CD14-positive monocyte (primary cell): Measurements from ENCODE around the gene OMD. TPM values are rescaled to one million over a fixed set of nuclear protein-coding genes. Genes with fewer than 3 reads are reported as not detected.
A peak's percentile ranks its signal among the peaks of the same experiment; 100 is the strongest.
"Not testable (repeated sequence)": the region's sequence is repeated elsewhere in the genome, so short reads cannot be mapped to it uniquely, and the experiment has no call there.

ENCODE experiments used
- DNase-seq, 3 donors: peaks; one replicate each; pipeline ENCODE4 v3.0.0-alpha.2; 2011 to 2022
- H2AFZ ChIP-seq: 2 replicates; pipeline ENCODE4 v1.6.0; 2012; ENCODE audit warnings: mild to moderate bottlenecking, low read depth, low read length, inconsistent platforms; ENCODE audit not compliant: insufficient read depth, poor library complexity, severe bottlenecking
- H3K27ac ChIP-seq, 2 donors: 1 replicate in 1 of 2; 2 replicates in 1 of 2; pipeline ENCODE4 v1.5.1; 2012 to 2013; ENCODE audit warnings: low read length in 2 of 2, control low read depth in 1 of 2, inconsistent platforms in 1 of 2, low read depth in 1 of 2, mild to moderate bottlenecking in 1 of 2
- H3K27me3 ChIP-seq, 2 donors: one replicate each; pipeline versions ENCODE4 v1.6.0 to v1.6.1; 2011 to 2013; ENCODE audit warnings: low read length in 2 of 2; ENCODE audit not compliant: control insufficient read depth in 2 of 2, insufficient read depth in 2 of 2
- H3K36me3 ChIP-seq, 2 donors: replicated peaks in 1 of 2; 1 replicate in 1 of 2; 2 replicates in 1 of 2; pipeline versions ENCODE4 v1.5.1 to v1.6.1; 2012 to 2013; ENCODE audit warnings: low read length in 2 of 2, control low read depth in 1 of 2, inconsistent platforms in 1 of 2, mild to moderate bottlenecking in 1 of 2; ENCODE audit not compliant: insufficient read depth in 2 of 2, control insufficient read depth in 1 of 2
- H3K4me1 ChIP-seq, 2 donors: 1 replicate in 1 of 2; 2 replicates in 1 of 2; pipeline versions ENCODE4 v1.5.1 to v1.6.1; 2012 to 2013; ENCODE audit warnings: low read length in 2 of 2, control low read depth in 1 of 2, inconsistent platforms in 1 of 2, mild to moderate bottlenecking in 1 of 2, moderate library complexity in 1 of 2; ENCODE audit not compliant: insufficient read depth in 2 of 2, control insufficient read depth in 1 of 2
- H3K4me2 ChIP-seq: replicated peaks from 2 replicates; pipeline ENCODE3; 2012; ENCODE audit warnings: low read length, moderate library complexity, mild to moderate bottlenecking; ENCODE audit not compliant: poor library complexity, severe bottlenecking; ENCODE audit errors: extremely low read depth
- H3K4me3 ChIP-seq, 3 experiments: fragments of 200-600 bp in 1 of 3; sonication (generic) in 1 of 3; replicated peaks in 1 of 3; 1 replicate in 2 of 3; 2 replicates in 1 of 3; pipeline ENCODE4 v1.5.1; 2011 to 2013; ENCODE audit warnings: low read length in 3 of 3, mild to moderate bottlenecking in 3 of 3, control low read depth in 2 of 3, low read depth in 2 of 3, inconsistent platforms in 1 of 3, moderate library complexity in 1 of 3
- H3K79me2 ChIP-seq: 2 replicates; pipeline ENCODE4 v1.6.0; 2012; ENCODE audit warnings: mild to moderate bottlenecking, control low read depth, inconsistent platforms, low read length, moderate library complexity; ENCODE audit not compliant: insufficient read depth
- H3K9ac ChIP-seq: 2 replicates; pipeline ENCODE4 v1.6.0; 2017; ENCODE audit warnings: low read length, mild to moderate bottlenecking; ENCODE audit not compliant: insufficient read depth, poor library complexity, severe bottlenecking
- H3K9me3 ChIP-seq, 2 donors: replicated peaks in 1 of 2; 1 replicate in 1 of 2; 2 replicates in 1 of 2; pipeline versions ENCODE4 v1.5.1 to v1.6.1; 2012 to 2013; ENCODE audit warnings: low read length in 2 of 2, control low read depth in 1 of 2; ENCODE audit not compliant: control insufficient read depth in 1 of 2, insufficient read depth in 1 of 2
- H4K20me1 ChIP-seq: 2 replicates; pipeline ENCODE4 v1.6.0; 2012; ENCODE audit warnings: mild to moderate bottlenecking, low read length, control low read depth, moderate library complexity; ENCODE audit not compliant: insufficient read depth
- H3K27ac Mint-ChIP-seq, 7 donors: one replicate each; pipeline ENCODE4 v1.8.0; 2020; ENCODE audit warnings: mild to moderate bottlenecking in 7 of 7, mixed read lengths in 7 of 7, moderate library complexity in 6 of 7, inconsistent platforms in 2 of 7
- H3K27me3 Mint-ChIP-seq, 3 donors: one replicate each; pipeline ENCODE4 v1.8.0; 2021 to 2022; ENCODE audit warnings: low read depth in 3 of 3, mild to moderate bottlenecking in 3 of 3, mixed read lengths in 3 of 3, moderate library complexity in 3 of 3, inconsistent platforms in 1 of 3
- H3K36me3 Mint-ChIP-seq, 2 donors: one replicate each; pipeline ENCODE4 v1.8.0; 2020; ENCODE audit warnings: mixed read lengths in 2 of 2, inconsistent platforms in 1 of 2, mild to moderate bottlenecking in 1 of 2
- H3K4me1 Mint-ChIP-seq: one replicate; pipeline ENCODE4 v1.8.0; 2020; ENCODE audit warnings: mild to moderate bottlenecking, mixed read lengths
- H3K4me3 Mint-ChIP-seq, 2 donors: one replicate each; pipeline ENCODE4 v1.8.0; 2020; ENCODE audit warnings: mild to moderate bottlenecking in 2 of 2, mixed read lengths in 2 of 2, moderate library complexity in 1 of 2
- H3K9me3 Mint-ChIP-seq, 7 donors: one replicate each; pipeline ENCODE4 v1.8.0; 2020 to 2022; ENCODE audit warnings: mixed read lengths in 7 of 7, mild to moderate bottlenecking in 6 of 7, moderate library complexity in 6 of 7, inconsistent platforms in 2 of 7
- WGBS: methylation state at CpG from one replicate; pipeline ENCODE4 v1.1.5; 2013; ENCODE audit warnings: missing lambda C conversion rate; ENCODE audit not compliant: insufficient coverage; 5-methylcytosine and 5-hydroxymethylcytosine counted together
- intact Hi-C, 2 donors: fragments of 100-400 bp; cut with micrococcal nuclease; formaldehyde crosslinking; loops; one replicate each; pipeline versions ENCODE4 v1.15.0 to v1.15.1; 2023
- polyA plus RNA-seq, 3 donors: library from polyadenylated mRNA; depleted of rRNA in 1 of 3; unstranded in 2 of 3; stranded (reverse) in 1 of 3; fragments of 300-500 nt in 2 of 3; fragments of >200 nt in 1 of 3; fragmentation: Illumina TruSeq in 2 of 3; gene quantifications; 1 replicate in 2 of 3; 2 replicates in 1 of 3; pipeline ENCODE4 v1.2.3, GENCODE V29; 2012 to 2021
- TF ChIP-seq, protein P1 (sequence below): fragments of 200-600 bp; IDR thresholded peaks from one replicate; pipeline ENCODE4 v1.8.0; 2022; ENCODE audit warnings: antibody characterized with exemption, mild to moderate bottlenecking

OMD gene
- polyA plus RNA-seq, 3 donors, result not detected

DNA sequence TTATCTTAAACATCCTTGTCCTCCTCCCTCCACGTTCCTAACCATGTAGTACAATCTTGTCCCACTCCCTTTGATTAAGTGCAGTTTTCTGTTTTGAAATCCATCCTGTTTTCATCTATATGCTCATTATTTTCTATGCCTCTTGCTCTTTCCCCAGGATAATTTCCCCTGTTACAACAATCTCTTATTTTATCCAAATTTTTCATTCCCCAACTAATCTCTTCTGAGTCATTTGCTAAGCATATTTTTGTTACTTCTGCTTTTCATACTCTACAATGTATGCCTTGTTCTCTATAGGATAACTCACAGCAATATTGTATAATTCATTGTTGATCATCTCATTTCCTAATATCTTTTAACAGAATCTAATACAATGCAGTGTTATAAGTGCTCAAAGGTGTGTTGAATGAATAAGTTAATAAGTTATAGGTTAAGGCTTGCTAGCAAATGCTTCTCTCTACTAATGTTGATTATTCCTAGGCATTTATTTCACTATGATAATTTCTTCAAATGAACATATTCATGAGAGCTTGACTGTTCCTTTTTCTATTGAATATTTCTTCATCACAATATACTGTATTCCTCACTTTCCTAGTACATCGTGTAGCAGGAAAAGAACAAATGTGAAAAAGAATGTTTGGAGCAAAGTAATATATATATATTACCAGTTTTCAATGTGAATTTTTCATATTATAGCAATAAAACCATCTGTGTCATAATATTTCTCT lies 1.5 kb downstream of the OMD start:
- Histone ChIP-seq H3K4me3 (no peak overlapping the region), H3K4me1 (no peaks in the 10 kb centered on the region), H3K27me3 (no peaks in the 10 kb centered on the region), H2AFZ (no peak overlapping the region), H3K9me3 (no peaks in the 10 kb centered on the region), H3K9ac (no peak overlapping the region), H3K36me3 (no peaks in the 10 kb centered on the region), H3K4me2 (no peak overlapping the region), H3K27ac (no peak overlapping the region), H4K20me1 (no peaks in the 10 kb centered on the region), H3K79me2 (no peaks in the 10 kb centered on the region)
- no peak overlapping the region for H3K27ac Mint-ChIP-seq
- H3K4me3 Mint-ChIP-seq, result no peak overlapping the region
- intact Hi-C loops, result no loop called here
- no peaks in the 10 kb centered on the region for H3K9me3 Mint-ChIP-seq
- TF ChIP-seq, protein P1, sequence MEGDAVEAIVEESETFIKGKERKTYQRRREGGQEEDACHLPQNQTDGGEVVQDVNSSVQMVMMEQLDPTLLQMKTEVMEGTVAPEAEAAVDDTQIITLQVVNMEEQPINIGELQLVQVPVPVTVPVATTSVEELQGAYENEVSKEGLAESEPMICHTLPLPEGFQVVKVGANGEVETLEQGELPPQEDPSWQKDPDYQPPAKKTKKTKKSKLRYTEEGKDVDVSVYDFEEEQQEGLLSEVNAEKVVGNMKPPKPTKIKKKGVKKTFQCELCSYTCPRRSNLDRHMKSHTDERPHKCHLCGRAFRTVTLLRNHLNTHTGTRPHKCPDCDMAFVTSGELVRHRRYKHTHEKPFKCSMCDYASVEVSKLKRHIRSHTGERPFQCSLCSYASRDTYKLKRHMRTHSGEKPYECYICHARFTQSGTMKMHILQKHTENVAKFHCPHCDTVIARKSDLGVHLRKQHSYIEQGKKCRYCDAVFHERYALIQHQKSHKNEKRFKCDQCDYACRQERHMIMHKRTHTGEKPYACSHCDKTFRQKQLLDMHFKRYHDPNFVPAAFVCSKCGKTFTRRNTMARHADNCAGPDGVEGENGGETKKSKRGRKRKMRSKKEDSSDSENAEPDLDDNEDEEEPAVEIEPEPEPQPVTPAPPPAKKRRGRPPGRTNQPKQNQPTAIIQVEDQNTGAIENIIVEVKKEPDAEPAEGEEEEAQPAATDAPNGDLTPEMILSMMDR, result no peak
- H3K27me3 Mint-ChIP-seq, result peaks cover 0 to 4% (median 0%) of the 10 kb centered on the region in 3 donors
- peaks cover 3 to 4% of the 10 kb centered on the region in 2 donors for H3K36me3 Mint-ChIP-seq
- peaks cover 5% of the 10 kb centered on the region for H3K4me1 Mint-ChIP-seq
- DNase-seq, result no peak
- WGBS, result 100% methylated on average over 1 of the region's 2 CpGs

DNA sequence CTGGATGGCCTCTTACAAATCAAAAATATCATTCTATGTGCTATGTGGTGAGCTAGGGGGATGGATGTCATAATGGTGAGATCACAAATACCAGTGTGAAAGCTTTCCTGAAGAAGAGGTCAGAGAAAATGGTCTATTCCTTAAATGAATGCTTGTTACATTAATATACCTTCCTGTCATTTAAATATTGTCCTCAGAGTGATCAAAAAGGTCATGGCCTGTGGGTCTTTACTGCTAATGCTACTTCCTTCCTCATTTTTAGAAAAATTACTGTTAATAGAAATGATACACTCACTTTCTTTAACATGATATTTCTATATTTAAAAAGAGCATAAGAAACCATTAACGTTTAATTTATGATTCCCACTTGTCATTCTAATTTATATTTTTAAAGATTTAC lies 9.7 kb downstream of the OMD start:
- no peak overlapping the region for H2AFZ ChIP-seq

DNA sequence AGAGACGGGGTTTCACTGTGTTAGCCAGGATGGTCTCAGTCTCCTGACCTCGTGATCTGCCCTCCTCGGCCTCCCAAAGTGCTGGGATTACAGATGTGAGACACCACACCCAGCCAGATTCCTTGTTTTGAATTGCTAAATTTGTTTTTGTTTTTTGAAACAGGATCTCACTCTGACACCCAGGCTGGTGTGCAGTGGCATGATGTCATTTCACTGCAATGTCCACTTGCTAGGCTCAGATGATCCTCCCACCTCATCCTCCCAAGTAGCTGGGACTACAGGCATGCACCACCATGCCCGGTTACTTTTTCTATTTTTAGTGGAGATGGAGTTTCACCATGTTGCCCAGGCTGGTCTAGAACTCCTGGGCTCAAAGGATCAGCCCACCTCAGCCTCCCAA lies 13.1 kb downstream of the OMD start:
- H3K9me3 Mint-ChIP-seq, H3K9me3 ChIP-seq, DNase-seq, intact Hi-C loops, H3K4me3 ChIP-seq, H3K36me3 Mint-ChIP-seq, H3K27me3 Mint-ChIP-seq, H3K4me2 ChIP-seq, H3K27me3 ChIP-seq, H3K9ac ChIP-seq, H3K4me3 Mint-ChIP-seq, H4K20me1 ChIP-seq, H3K27ac ChIP-seq, H2AFZ ChIP-seq, H3K36me3 ChIP-seq, H3K79me2 ChIP-seq: not testable (repeated sequence)
- WGBS, result no CpG with 5 or more reads among the region's 4 CpGs
- Mint-ChIP-seq H3K4me1 (peaks cover 24% of the 10 kb centered on the region), H3K27ac (peak overlapping the region in 1 of 7 donors; percentile 40)
- H3K4me1 ChIP-seq, result peaks cover 10 to 12% of the 10 kb centered on the region in 2 donors

More for the DNA sequence above, 9.7 kb downstream of the OMD start:
- H3K4me3 ChIP-seq, result no peak overlapping the region
- H3K27me3 ChIP-seq, result no peaks in the 10 kb centered on the region
- no peaks in the 10 kb centered on the region for H3K36me3 Mint-ChIP-seq
- no peak overlapping the region for H3K9ac ChIP-seq
- H3K9me3 ChIP-seq, result no peaks in the 10 kb centered on the region
- H3K27ac ChIP-seq, result no peak overlapping the region
- no peaks in the 10 kb centered on the region for H3K79me2 ChIP-seq
- H3K4me2 ChIP-seq, result no peak overlapping the region
- intact Hi-C loops, result no loop called here
- H3K4me1 Mint-ChIP-seq, result peaks cover 13% of the 10 kb centered on the region
- peaks cover 0 to 2% (median 0%) of the 10 kb centered on the region in 7 donors for H3K9me3 Mint-ChIP-seq
- H3K4me3 Mint-ChIP-seq, result no peak overlapping the region
- WGBS, result no CpG with 5 or more reads among the region's 1 CpG
- peaks cover 0 to 3% of the 10 kb centered on the region in 2 donors for H3K4me1 ChIP-seq
- H3K27me3 Mint-ChIP-seq, result peaks cover 0 to 4% (median 3%) of the 10 kb centered on the region in 3 donors
- H4K20me1 ChIP-seq, result no peaks in the 10 kb centered on the region
- no peaks in the 10 kb centered on the region for H3K36me3 ChIP-seq
- TF ChIP-seq, protein P1, result no peak
- DNase-seq, result no peak
- peak overlapping the region in 1 of 7 donors; percentile 4 for H3K27ac Mint-ChIP-seq
